HCT116 (cell line): ENCODE results near the gene C3orf22. TPM values are rescaled to one million over a fixed set of nuclear protein-coding genes. Genes with fewer than 3 reads are reported as not detected.

ENCODE experiments used
- ATAC-seq: fragments of 200-7000 bp; cut with Tn5 transposase; 2 replicates; pipeline ENCODE4 v1.9.1; 2020; ENCODE audit warnings: mild to moderate bottlenecking, moderate library complexity
- BruUV-seq: library from RNA; stranded (reverse); fragments of 400-500 nt; replicated peaks from 2 replicates; lab custom pipeline; 2021; lab: Mats Ljungman, UMichigan
- CTCF ChIA-PET: fragments of 300-600 bp; sonication (Branson Sonifier 250); formaldehyde crosslinking; loops from one replicate; lab custom pipeline; 2021; ENCODE audit warnings: antibody characterized with exemption; lab: Charles Lee
- POLR2A ChIA-PET: fragments of 300-600, 350-600 bp; sonication (Branson Sonifier 250); formaldehyde crosslinking; loops from one replicate; lab custom pipeline; 2021; ENCODE audit warnings: antibody characterized with exemption; lab: Charles Lee
- RAD21 ChIA-PET, 2 experiments: fragments of 300-600 bp; sonication (Branson Sonifier 250); formaldehyde crosslinking; loops; one replicate each; lab custom pipeline; 2023; ENCODE audit warnings: low total read pairs in 2 of 2; ENCODE audit not compliant: uncharacterized antibody in 2 of 2, unreplicated experiment in 2 of 2, low non-redundant PET in 1 of 2; lab: Charles Lee
- DNase-seq: peaks from one replicate; pipeline ENCODE4 v3.0.0-alpha.2; 2010; ENCODE audit warnings: low read depth, low spot score
- H2AFZ ChIP-seq: fragments of 200-600 bp; shearing (Covaris generic), sonication (generic); 2 replicates; pipeline ENCODE4 v1.6.1; 2017; ENCODE audit warnings: low read depth, mixed run types, mixed read lengths, antibody characterized with exemption, low read length; ENCODE audit not compliant: poor library complexity, severe bottlenecking
- H3K27ac ChIP-seq: 2 replicates; pipeline ENCODE4 v1.5.1; 2012; ENCODE audit warnings: low read depth, low read length
- H3K27me3 ChIP-seq: fragments of 200-600 bp; sonication (generic); 2 replicates; pipeline ENCODE4 v1.6.1; 2016; ENCODE audit warnings: mixed run types, low read length, mixed read lengths; ENCODE audit not compliant: insufficient read depth
- H3K36me3 ChIP-seq, 2 experiments: fragments of 200-500 bp in 1 of 2; fragments of 200-600 bp in 1 of 2; sonication (Bioruptor generic) in 1 of 2; sonication (generic) in 1 of 2; 2 replicates each; pipeline versions ENCODE4 v1.5.1 to v1.6.1; 2014 to 2016; ENCODE audit warnings: low read length in 2 of 2, inconsistent platforms in 1 of 2, mixed read lengths in 1 of 2, mixed run types in 1 of 2; ENCODE audit not compliant: insufficient read depth in 2 of 2, control insufficient read depth in 1 of 2
- H3K4me1 ChIP-seq, 2 experiments: fragments of 200-600 bp in 1 of 2; sonication (generic) in 1 of 2; 2 replicates each; pipeline versions ENCODE4 v1.5.1 to v1.6.1; 2012 to 2017; ENCODE audit warnings: low read length in 2 of 2, inconsistent platforms in 1 of 2, mild to moderate bottlenecking in 1 of 2, mixed read lengths in 1 of 2, mixed run types in 1 of 2, moderate library complexity in 1 of 2; ENCODE audit not compliant: insufficient read depth in 2 of 2, control insufficient read depth in 1 of 2
- H3K4me2 ChIP-seq: fragments of 200-600 bp; sonication (generic); 2 replicates; pipeline ENCODE4 v1.6.1; 2017; ENCODE audit warnings: mixed run types, low read length, mixed read lengths
- H3K4me3 ChIP-seq, 2 experiments: fragments of 200-600 bp in 1 of 2; sonication (generic) in 1 of 2; replicated peaks in 1 of 2; 2 replicates each; pipeline ENCODE4 v1.5.1; 2011 to 2016; ENCODE audit warnings: low read length in 2 of 2, control low read depth in 1 of 2, low read depth in 1 of 2, mild to moderate bottlenecking in 1 of 2, mixed read lengths in 1 of 2, mixed run types in 1 of 2
- H3K79me2 ChIP-seq: fragments of 200-600 bp; sonication (generic); 2 replicates; pipeline ENCODE4 v1.6.1; 2017; ENCODE audit warnings: mild to moderate bottlenecking, mixed run types, low read length, moderate library complexity, mixed read lengths; ENCODE audit not compliant: insufficient read depth
- H3K9ac ChIP-seq: fragments of 200-600 bp; sonication (generic); 2 replicates; pipeline ENCODE4 v1.6.1; 2016; ENCODE audit warnings: low read length, mixed read lengths
- H3K9me2 ChIP-seq: fragments of 200-600 bp; sonication (generic), shearing (Covaris generic); 2 replicates; pipeline ENCODE4 v1.6.1; 2017; ENCODE audit warnings: mixed run types, mild to moderate bottlenecking, moderate library complexity; ENCODE audit not compliant: insufficient read depth
- H3K9me3 ChIP-seq, 2 experiments: fragments of 200-500 bp in 1 of 2; fragments of 200-600 bp in 1 of 2; sonication (Bioruptor generic) in 1 of 2; sonication (generic) in 1 of 2; 2 replicates each; pipeline ENCODE4 v1.6.1; 2014 to 2017; ENCODE audit warnings: low read length in 2 of 2, mixed read lengths in 2 of 2, inconsistent platforms in 1 of 2, low read depth in 1 of 2, mild to moderate bottlenecking in 1 of 2, mixed run types in 1 of 2, moderate library complexity in 1 of 2; ENCODE audit not compliant: control insufficient read depth in 1 of 2, insufficient read depth in 1 of 2
- H4K20me1 ChIP-seq: fragments of 200-600 bp; sonication (generic), shearing (Covaris generic); 2 replicates; pipeline ENCODE4 v1.6.1; 2017; ENCODE audit warnings: mixed run types, mild to moderate bottlenecking, moderate library complexity; ENCODE audit not compliant: insufficient read depth
- ATF3 ChIP-seq: IDR thresholded peaks from 2 replicates; pipeline ENCODE4 v1.6.1; 2012
- CTCF ChIP-seq, 3 experiments: fragments of 200-600 bp in 1 of 3; sonication (generic) in 1 of 3; IDR thresholded peaks in 2 of 3; conservative IDR thresholded peaks in 1 of 3; 2 replicates each; pipeline ENCODE4 v1.5.1; 2012 to 2017; ENCODE audit warnings: low read depth in 2 of 3, low read length in 2 of 3, antibody characterized with exemption in 1 of 3, borderline replicate concordance in 1 of 3, control low read depth in 1 of 3, mild to moderate bottlenecking in 1 of 3, mixed read lengths in 1 of 3, mixed run types in 1 of 3, moderate library complexity in 1 of 3; ENCODE audit not compliant: insufficient read depth in 1 of 3
- EGR1 ChIP-seq: IDR thresholded peaks from 2 replicates; pipeline ENCODE4 v1.6.1; 2012; ENCODE audit warnings: low read depth
- POLR2AphosphoS5 ChIP-seq: IDR thresholded peaks from 2 replicates; pipeline ENCODE4 v1.6.1; 2011; ENCODE audit warnings: mild to moderate bottlenecking, low read depth, low read length, moderate library complexity
- RAD21 ChIP-seq: IDR thresholded peaks from 2 replicates; pipeline ENCODE4 v1.6.1; 2012; ENCODE audit warnings: low read depth, mild to moderate bottlenecking
- SIN3A ChIP-seq: IDR thresholded peaks from 2 replicates; pipeline ENCODE4 v1.6.1; 2012; ENCODE audit warnings: low read depth
- ZFX ChIP-seq: fragments of 450-650 bp; IDR thresholded peaks from 2 replicates; pipeline ENCODE4 v1.6.1; 2017
- intact Hi-C: fragments of 100-400 bp; cut with micrococcal nuclease; formaldehyde crosslinking; loops from 2 replicates; pipeline ENCODE4 v1.10.0; 2022
- total RNA-seq: library from RNA; stranded (reverse); gene quantifications from one replicate; pipeline ENCODE4 v1.2.1, GENCODE V29; 2021; ENCODE audit not compliant: unreplicated experiment

C3orf22 gene
- total RNA-seq, 1 experiment from 2014 or later, result not detected

GRCh38 chr3:126522363-126522788, 36.4 kb downstream of the C3orf22 start:
- Histone ChIP-seq H3K36me3 (no peaks in the 10 kb centered on the region), H3K27me3 (no peaks in the 10 kb centered on the region), H3K27ac (no peak overlapping the region), H3K9me2 (no peaks in the 10 kb centered on the region), H3K4me3 (no peak overlapping the region), H3K79me2 (no peaks in the 10 kb centered on the region), H2AFZ (peak overlapping the region; percentile 42), H3K9ac (no peak overlapping the region), H4K20me1 (no peaks in the 10 kb centered on the region), H3K4me2 (peak overlapping the region; percentile 12; the same call in 1 of the 2 replicates), H3K9me3 (no peaks in the 10 kb centered on the region), H3K4me1 (peaks cover 4 to 13% of the 10 kb centered on the region in 2 experiments; a peak in 2 of 4 replicates)
- BruUV-seq, result no TSS peak
- peak; percentile 66 for ATAC-seq
- ChIA-PET POLR2A (interaction anchor here (1.1 kb wide), 1 partner anchor 155 kb away, joined by 3 read pairs; no protein-coding TSS in a partner anchor), CTCF (interaction anchor here (0.7 to 1.4 kb wide), 8 partner anchors 9 to 1026 kb away, joined by 3 to 5 read pairs (median 3); no protein-coding TSS in a partner anchor), RAD21 (no interaction called here)
- TF ChIP-seq CTCF (IDR thresholded peaks at IDR 0.05 in 2 of 3, conservative IDR thresholded peaks at IDR 0.05 in 1 of 3; ENCODE audit: borderline replicate concordance in 1 of 3, insufficient read depth in 1 of 3, low read depth in 2 of 3, low read length in 2 of 3) (peak; percentile 72 to 91 (median 84)), EGR1 (no peak), RAD21 (peak; percentile 81)
- intact Hi-C loops, result loop anchor here (2.0 to 10.0 kb wide), 3 partner anchors 142 to 1022 kb away; no protein-coding TSS in a partner anchor
- DNase-seq, result peak; percentile 28

GRCh38 chr3:126521122-126521891, 37.4 kb downstream of the C3orf22 start:
- POLR2A ChIA-PET, result no interaction called here
- no peak overlapping the region for H3K27ac ChIP-seq
- TF ChIP-seq ATF3 (no peak), POLR2AphosphoS5 (no peak), SIN3A (no peak), ZFX (no peak)
- CTCF ChIA-PET, result no interaction called here
- RAD21 ChIA-PET, result no interaction called here
- H3K36me3 ChIP-seq, result no peaks in the 10 kb centered on the region
- no peak overlapping the region for H3K4me2 ChIP-seq
- no peak overlapping the region for H2AFZ ChIP-seq
- no TSS peak for BruUV-seq
- H3K27me3 ChIP-seq, result no peaks in the 10 kb centered on the region
- H3K4me3 ChIP-seq, result no peak overlapping the region
- H3K9ac ChIP-seq, result no peak overlapping the region
- H3K9me2 ChIP-seq, result no peaks in the 10 kb centered on the region
- ATAC-seq (no peak), DNase-seq (no peak)
- peaks cover 4 to 13% of the 10 kb centered on the region in 2 experiments; a peak in 2 of 4 replicates for H3K4me1 ChIP-seq
- no peaks in the 10 kb centered on the region for H3K79me2 ChIP-seq
- intact Hi-C loops, result loop anchor here (5.0 to 10.0 kb wide), 2 partner anchors 143 to 389 kb away; no protein-coding TSS in a partner anchor
- H3K9me3 ChIP-seq, result no peaks in the 10 kb centered on the region
- no peaks in the 10 kb centered on the region for H4K20me1 ChIP-seq
